CD4-positive, alpha-beta T cell treated with Interleukin-1 beta for 1 hour (primary cell): Measurements from ENCODE around the gene LYZL1.
"Not testable (repeated sequence)": the region's sequence is repeated elsewhere in the genome, so short reads cannot be mapped to it uniquely, and the experiment has no call there.

ENCODE experiments used
- DNase-seq, 2 donors: peaks; one replicate each; pipeline ENCODE4 v3.0.0-alpha.2; 2020 to 2022

LYZL1 gene

GRCh38 chr10:29265210-29265768, 23.6 kb upstream of the LYZL1 start:
- DNase-seq = no peak

GRCh38 chr10:29266641-29267040, 22.2 kb upstream of the LYZL1 start:
- no peak for DNase-seq

GRCh38 chr10:29268011-29268410, 20.9 kb upstream of the LYZL1 start:
- DNase-seq = no peak

- DNase-seq = no peak
Observed at GRCh38 chr10:29269486-29269885, 19.4 kb upstream of the LYZL1 start.

GRCh38 chr10:29270883-29271282, 18.0 kb upstream of the LYZL1 start:
- no peak for DNase-seq

- DNase-seq = no peak
Observed at GRCh38 chr10:29271877-29272276, 17.0 kb upstream of the LYZL1 start.

- no peak for DNase-seq
Observed at GRCh38 chr10:29273478-29273877, 15.4 kb upstream of the LYZL1 start.

GRCh38 chr10:29276251-29276850, 12.5 kb upstream of the LYZL1 start:
- DNase-seq = no peak

- no peak for DNase-seq
Observed at GRCh38 chr10:29277296-29277695, 11.6 kb upstream of the LYZL1 start.

- DNase-seq = no peak
Observed at GRCh38 chr10:29279779-29280487, 8.9 kb upstream of the LYZL1 start.

GRCh38 chr10:29280488-29280840, 8.4 kb upstream of the LYZL1 start:
- no peak for DNase-seq

- DNase-seq = no peak
Observed at GRCh38 chr10:29285624-29286051, 3.2 kb upstream of the LYZL1 start.

GRCh38 chr10:29287635-29288034, 1.2 kb upstream of the LYZL1 start:
- DNase-seq = no peak

GRCh38 chr10:29291561-29291960, 2.7 kb downstream of the LYZL1 start:
- DNase-seq = not testable (repeated sequence)

GRCh38 chr10:29292406-29292805, 3.5 kb downstream of the LYZL1 start:
- not testable (repeated sequence) for DNase-seq

- DNase-seq = no peak
Observed at GRCh38 chr10:29295813-29296212, 6.9 kb downstream of the LYZL1 start.

- DNase-seq = no peak
Observed at GRCh38 chr10:29297678-29298077, 8.8 kb downstream of the LYZL1 start.

GRCh38 chr10:29301359-29301910, 12.6 kb downstream of the LYZL1 start:
- DNase-seq = no peak

- DNase-seq = no peak
Observed at GRCh38 chr10:29302499-29302898, 13.6 kb downstream of the LYZL1 start.

GRCh38 chr10:29304264-29304994, 15.6 kb downstream of the LYZL1 start:
- peak in 1 of 2 donors; percentile 26 for DNase-seq

GRCh38 chr10:29304995-29305335, 16.1 kb downstream of the LYZL1 start:
- DNase-seq = no peak

- no peak for DNase-seq
Observed at GRCh38 chr10:29306688-29307087, 17.8 kb downstream of the LYZL1 start.

- not testable (repeated sequence) for DNase-seq
Observed at GRCh38 chr10:29308142-29308541, 19.3 kb downstream of the LYZL1 start.

- DNase-seq = no peak
Observed at GRCh38 chr10:29309465-29309864, 20.6 kb downstream of the LYZL1 start.
